ENCODE data around the gene C6orf15.

DNA sequence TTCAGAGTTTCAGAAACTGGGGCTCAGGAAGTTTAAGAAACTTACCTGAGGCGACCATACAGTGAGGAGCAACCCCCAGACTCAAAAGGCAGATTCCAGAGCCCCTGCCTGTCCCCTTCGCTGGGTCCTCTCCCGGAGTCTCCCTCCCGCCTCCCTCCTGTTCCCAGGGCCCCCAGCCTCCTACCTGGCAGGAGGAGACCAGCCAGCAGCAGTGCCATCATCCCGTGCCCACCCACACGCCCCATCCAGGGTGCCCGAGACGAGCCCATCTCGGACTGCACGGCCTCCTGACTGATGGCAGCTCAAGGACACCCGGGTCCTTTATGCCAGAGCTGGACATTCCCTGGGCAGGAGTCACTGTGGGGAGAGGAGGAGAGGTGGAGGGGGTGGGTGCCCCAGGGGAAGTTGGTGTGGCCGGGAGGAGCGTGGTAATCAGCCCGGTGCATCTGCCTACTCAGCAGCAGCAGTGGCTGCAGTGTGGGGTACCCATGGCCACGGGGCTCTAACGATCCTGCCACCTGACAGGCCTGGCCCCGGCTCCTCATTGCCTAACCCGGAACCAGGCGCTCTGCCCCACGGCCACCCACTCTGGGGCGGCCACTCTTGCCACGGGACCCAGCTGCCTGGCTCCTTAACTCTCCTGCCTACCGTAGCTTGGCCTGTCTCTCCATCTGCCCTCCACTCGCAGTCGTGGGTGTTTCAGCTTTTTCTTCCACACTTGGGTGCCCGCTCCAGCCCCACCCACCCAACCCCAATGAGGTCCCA is 8.0 kb upstream of the C6orf15 start, which contains the start of gene CDSN:
- TF ChIP-seq YY1 (IDR thresholded peaks at IDR 0.05; ENCODE audit: extremely low read depth, insufficient replicate concordance, low read depth, low read length) (no peak), POLR2A (IDR thresholded peaks at IDR 0.05; ENCODE audit: borderline replicate concordance, extremely low read depth, insufficient read depth, insufficient read length) (no peak), POLR2AphosphoS5 (IDR thresholded peaks at IDR 0.05; ENCODE audit: low read depth, low read length) (no peak), SRF (IDR thresholded peaks at IDR 0.05; ENCODE audit: low read depth) (no peak), REST (IDR thresholded peaks at IDR 0.05; ENCODE audit: low read depth) (no peak), EZH2 (IDR thresholded peaks at IDR 0.05) (no peak)
- TF ChIP-seq, protein P1, sequence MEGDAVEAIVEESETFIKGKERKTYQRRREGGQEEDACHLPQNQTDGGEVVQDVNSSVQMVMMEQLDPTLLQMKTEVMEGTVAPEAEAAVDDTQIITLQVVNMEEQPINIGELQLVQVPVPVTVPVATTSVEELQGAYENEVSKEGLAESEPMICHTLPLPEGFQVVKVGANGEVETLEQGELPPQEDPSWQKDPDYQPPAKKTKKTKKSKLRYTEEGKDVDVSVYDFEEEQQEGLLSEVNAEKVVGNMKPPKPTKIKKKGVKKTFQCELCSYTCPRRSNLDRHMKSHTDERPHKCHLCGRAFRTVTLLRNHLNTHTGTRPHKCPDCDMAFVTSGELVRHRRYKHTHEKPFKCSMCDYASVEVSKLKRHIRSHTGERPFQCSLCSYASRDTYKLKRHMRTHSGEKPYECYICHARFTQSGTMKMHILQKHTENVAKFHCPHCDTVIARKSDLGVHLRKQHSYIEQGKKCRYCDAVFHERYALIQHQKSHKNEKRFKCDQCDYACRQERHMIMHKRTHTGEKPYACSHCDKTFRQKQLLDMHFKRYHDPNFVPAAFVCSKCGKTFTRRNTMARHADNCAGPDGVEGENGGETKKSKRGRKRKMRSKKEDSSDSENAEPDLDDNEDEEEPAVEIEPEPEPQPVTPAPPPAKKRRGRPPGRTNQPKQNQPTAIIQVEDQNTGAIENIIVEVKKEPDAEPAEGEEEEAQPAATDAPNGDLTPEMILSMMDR (IDR thresholded peaks at IDR 0.05 in 2 of 3, conservative IDR thresholded peaks at IDR 0.05 in 1 of 3; ENCODE audit: borderline replicate concordance in 1 of 3, insufficient read depth in 1 of 3, low read depth in 2 of 3, low read length in 2 of 3) = no peak
